Inflammatory macrophage (primary cell): ENCODE measurements around the gene PDCL3.

Experiments used
- DNase-seq, 2 donors: peaks; one replicate each; pipeline ENCODE4 v3.0.0-alpha.2; 2020 to 2022

PDCL3 gene

GRCh38 chr2:100561191-100561590 is 1.6 kb upstream of the PDCL3 start:
- DNase-seq, result no peak

GRCh38 chr2:100563407-100564247 is 834 bp downstream of the PDCL3 start:
- DNase-seq, result peak in 1 of 2 donors; percentile 9

- DNase-seq, result no peak
Measured at GRCh38 chr2:100568989-100569388, 6.2 kb downstream of the PDCL3 start.

DNA sequence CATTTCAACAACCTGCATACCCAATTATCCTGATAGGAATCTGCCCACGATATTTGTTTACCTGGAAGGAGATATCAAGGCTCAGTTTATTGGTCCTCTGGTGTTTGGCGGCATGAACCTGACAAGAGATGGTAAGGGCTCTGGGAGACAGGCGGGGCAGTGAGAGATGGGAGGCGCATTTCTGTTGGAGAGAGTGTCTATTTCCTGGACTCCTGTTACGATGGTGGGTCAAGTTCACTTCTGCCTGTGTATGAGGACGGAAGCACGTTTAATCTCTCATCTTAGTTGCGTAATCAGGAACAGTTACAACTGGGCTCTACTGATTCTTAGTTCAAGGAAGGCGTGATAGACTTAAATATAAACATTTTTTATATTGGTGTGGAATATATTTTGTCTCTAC is 8.9 kb downstream of the PDCL3 start:
- DNase-seq, result peak in 1 of 2 donors; percentile 45

GRCh38 chr2:100577777-100578176 is 15.0 kb downstream of the PDCL3 start:
- DNase-seq, result no peak

DNA sequence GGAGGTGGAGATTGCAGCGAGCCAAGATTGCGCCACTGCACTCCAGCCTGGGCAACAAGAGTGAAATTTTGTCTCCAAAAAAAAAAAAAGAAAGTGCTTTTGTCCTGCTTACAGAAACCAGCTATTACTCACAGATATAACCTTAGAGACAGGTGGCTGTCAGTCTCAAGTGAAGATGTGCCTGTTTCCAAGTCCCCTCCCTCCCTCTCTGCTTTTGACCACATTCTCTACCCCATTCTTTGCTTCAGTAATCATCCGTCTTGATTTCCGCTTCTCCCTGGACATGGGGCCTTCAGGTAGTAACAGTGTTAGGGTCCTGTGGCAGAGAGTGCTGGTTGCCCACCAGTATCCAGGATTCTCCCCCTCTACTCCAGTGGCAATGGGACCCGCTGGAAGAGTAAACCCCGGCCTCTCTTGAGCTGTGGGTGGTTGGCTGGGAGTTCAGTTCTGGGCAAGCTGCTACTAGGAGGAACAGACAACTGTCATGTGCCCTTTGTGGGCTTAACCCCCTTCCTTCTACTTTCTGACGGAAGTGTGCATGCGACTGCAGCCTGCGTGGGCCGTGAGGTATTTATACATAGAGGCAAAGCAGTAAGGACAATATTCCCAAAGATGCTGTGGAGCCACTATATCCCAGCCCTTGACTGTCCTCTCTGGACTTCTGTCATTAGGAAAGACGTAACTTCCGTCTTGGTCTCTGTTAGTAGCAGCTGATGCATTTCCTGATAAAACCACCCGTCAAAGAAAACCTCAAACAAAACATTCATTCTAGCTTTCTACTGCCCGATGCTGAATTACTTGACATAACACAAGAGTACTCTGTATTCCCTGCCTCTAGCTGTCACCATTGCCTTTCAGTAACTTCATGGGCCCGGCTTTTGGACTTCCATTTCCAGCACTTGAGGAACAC is 17.8 kb downstream of the PDCL3 start:
- peak; percentile 77 to 82 for DNase-seq

DNA sequence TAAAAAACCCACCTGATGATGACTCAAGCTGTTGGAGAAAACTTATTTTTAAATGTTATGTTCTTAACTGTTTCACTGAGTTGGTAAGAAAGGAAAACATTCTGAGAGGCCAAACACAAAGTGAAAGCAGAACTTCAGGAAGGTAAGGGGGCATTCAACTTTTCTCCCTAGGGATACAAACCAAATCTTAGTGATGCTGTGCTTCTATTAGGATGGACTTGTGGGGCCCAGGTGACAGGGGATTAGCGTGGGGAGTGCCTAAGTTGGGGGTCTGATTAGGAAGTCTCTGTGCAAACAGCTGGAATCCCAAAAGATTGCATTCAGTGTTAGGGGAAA is 18.5 kb downstream of the PDCL3 start:
- DNase-seq, result peak in 1 of 2 donors; percentile 35

- DNase-seq, result no peak
Measured at GRCh38 chr2:100584816-100585215, 22.0 kb downstream of the PDCL3 start.

GRCh38 chr2:100588071-100588786 is 25.4 kb downstream of the PDCL3 start:
- DNase-seq, result peak; percentile 52 to 82

DNA sequence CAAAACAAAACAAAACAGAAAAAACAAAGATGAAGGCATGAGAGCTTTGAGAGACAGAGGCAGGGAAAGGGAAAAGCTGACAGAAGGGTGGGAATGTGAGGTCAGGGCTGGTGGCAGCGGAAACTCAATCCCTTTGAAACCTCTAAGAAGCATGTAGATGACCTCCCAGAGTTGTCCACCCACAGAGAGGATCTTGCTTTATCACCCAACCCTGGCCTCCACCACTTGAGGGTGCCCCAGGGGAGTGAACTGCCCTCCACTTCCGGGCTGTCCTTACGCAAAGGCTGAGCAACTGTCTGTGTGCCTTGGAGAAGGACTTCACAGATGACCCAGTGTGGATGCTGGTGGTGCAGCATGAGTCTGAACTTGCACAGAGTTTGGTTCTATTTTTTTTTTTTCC is 26.7 kb downstream of the PDCL3 start:
- peak; percentile 44 to 72 for DNase-seq

DNA sequence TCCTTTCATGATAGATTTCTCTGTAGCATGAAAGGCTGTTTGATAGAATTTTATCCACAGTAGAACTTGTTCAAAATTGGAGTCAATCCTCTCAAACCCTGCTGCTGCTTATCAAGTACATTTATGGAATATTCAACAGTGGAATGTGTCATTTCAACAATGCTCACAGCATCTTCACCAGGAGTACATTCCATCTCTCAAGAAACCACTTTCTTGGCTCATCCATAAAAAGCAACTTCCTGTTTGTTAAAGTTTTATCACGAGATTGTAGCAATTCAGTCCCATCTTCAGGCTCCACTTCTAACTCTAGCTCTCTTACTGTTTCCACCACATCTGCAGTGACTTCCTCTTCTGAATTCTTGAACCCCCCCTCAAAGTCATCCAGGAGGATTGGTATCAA is 29.4 kb downstream of the PDCL3 start:
- DNase-seq, result peak in 1 of 2 donors; percentile 16

GRCh38 chr2:100596465-100596864 is 33.7 kb downstream of the PDCL3 start:
- no peak for DNase-seq

- DNase-seq, result no peak
Measured at GRCh38 chr2:100599566-100599965, 36.8 kb downstream of the PDCL3 start.

GRCh38 chr2:100601661-100602060 is 38.9 kb downstream of the PDCL3 start:
- DNase-seq, result no peak

DNA sequence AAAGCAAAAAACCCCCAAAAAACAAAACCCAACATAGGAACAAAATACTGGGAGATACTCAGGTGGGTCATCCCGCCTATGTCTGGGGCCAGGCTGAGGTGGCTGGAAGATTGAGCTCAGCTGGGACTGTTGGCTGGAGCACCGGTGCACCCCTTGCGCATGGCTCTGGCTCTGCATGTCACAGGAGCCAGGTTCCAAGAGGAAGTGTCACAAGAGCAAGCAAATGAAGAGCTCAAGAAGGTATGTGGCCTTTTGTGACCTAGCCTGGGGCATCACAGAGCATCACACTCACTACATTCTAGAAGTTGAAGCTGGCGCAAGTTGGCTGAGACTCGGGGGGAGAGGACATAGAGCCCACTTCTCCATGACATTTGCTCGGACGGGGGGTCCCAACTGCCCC is 40.6 kb downstream of the PDCL3 start:
- DNase-seq, result no peak

DNA sequence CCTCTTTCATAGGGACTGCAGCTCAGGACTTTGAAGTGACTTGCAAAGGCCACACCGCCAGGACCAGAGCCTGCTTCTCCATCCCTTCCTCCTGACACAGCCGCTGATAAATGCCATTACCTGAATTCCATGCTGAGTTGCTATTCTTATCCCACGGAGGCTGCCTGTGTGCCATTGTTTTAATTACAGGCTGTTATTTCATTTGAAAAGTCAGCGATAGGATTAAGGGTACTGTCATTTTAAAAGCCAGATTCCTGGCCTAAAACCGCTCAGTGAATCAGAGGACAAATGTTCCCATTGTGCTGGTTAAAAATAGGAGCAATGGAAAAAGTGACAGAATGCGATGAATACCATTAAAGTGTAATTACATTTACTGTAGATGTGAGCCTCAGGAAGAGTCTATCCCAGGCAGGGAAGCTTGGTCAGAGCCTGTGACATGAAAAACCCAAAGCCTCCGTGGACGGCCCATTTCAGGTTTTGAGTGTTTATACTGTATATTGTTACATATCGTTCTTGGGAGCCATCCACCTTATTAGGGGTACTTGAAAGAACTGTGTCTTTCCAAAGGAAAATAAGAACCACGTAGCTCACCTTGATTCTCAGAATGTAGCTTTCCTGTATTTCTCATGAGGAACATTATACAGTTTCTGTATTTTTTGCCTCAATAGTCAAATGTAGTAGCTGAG is 41.3 kb downstream of the PDCL3 start:
- no peak for DNase-seq

DNA sequence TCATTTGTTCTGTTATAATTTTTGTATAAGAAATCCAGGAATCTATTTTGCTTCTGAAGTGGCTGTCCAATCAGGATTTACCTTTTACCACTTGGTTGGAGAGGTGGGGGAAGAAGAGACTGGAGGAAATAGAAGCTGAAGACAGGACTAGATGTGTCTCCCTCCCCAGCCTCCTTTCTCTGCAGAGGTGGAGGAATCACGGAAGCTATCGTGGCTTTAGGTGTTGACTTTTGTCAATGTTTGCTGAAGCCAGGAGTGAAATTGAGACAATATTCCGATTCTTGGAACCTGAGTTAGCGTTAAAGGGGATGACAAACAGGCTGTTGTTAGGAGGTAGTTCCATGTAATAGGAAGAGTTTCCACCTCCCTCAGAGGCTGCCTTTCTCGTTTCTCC is 43.5 kb downstream of the PDCL3 start:
- DNase-seq, result no peak

DNA sequence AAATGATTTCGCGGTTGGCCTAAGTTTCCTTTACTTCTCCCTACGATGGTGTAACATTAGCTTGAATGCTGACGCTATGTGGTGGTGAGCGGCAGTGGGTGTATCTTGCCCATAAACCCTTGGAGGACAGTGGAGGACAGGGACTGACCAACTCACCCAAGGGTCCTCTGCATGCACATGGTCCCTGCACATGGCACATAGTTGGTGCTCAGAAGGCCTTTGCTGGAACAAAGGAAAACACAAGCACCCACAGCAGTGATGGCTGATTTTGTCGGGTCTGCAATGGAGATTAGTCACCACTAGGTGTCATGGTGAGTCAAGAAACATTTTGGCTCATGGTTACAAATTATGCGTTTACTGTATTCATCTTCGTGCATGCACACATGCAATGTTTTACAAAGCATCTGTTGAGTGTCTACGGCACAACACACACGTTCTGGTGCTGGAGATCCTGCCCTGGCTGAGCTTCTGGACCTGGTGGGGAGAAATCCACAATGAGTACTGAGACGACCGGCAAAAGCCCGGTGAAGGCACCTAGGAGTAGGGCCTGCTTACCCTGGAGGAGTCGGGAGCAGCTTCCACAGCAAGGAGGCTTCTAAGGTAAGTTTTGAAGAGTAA is 44.0 kb downstream of the PDCL3 start:
- DNase-seq, result peak; percentile 50 to 61

- peak; percentile 42 to 56 for DNase-seq
Measured at GRCh38 chr2:100610381-100610831, 47.6 kb downstream of the PDCL3 start.

DNA sequence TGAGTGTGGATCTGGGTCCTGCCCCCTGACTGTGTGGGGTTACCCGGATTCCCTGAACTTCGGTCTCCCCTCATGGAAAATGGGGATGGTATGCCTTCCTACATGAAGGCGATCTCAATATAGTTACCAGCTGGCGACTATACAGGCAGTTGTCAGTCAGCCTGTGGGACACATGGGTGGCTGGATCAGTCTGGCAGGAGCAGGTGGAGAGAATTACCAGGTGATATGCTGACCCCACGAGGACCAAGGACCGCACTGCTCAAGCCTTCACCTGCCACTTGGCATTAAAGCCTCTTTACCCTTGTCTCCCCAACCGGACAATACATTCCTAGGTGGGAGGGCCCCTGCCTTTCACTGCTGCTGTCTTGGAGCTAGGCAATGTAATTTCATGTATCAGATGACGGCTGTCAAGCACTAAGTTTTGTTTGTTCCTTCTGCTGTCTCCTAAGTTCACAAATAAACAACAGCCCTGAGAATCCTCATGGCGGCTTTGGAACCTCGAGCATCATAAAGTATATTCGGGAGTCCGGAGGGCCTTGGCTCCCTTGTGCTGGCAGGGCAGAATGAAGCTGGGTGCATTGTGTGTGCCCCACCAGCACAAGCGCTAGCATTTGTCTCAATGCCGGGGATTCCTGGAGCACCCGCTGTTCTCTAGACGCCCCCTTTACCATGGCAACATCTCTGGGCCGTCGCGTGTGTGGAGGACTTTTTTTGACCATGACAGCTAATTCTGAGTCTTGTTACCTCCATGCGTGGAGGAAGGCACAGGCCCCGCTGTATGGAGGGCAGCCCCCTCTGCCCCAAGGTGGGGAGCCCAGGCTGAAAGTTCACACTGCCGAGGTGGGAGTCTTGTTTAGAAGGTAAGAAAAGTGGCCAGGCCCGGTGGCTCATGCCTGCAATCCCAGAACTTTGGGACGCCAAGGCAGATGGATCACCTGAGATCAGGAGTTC is 48.6 kb downstream of the PDCL3 start:
- no peak for DNase-seq
